ENCODE results near the gene RXRA. TPM values are rescaled to one million over a fixed set of nuclear protein-coding genes. Genes with fewer than 3 reads are reported as not detected.
A peak's percentile ranks its signal among the peaks of the same experiment; 100 is the strongest.

RXRA gene
- polyA plus RNA-seq, 1 donor from 2014 or later: 0.80 TPM

- no peaks in the 10 kb centered on the region for H3K9me3 Mint-ChIP-seq
- H3K36me3 Mint-ChIP-seq: no peaks in the 10 kb centered on the region
- no peak overlapping the region for H3K27ac Mint-ChIP-seq
- no peaks in the 10 kb centered on the region for H3K27me3 Mint-ChIP-seq
- H3K4me3 Mint-ChIP-seq: no peak overlapping the region
- H3K4me1 Mint-ChIP-seq: peaks cover 0 to 2% (median 0%) of the 10 kb centered on the region in 3 donors
Observed at GRCh38 chr9:134365115-134365596, 38.9 kb downstream of the RXRA start.

GRCh38 chr9:134365791-134366222 lies 39.6 kb downstream of the RXRA start:
- Mint-ChIP-seq H3K4me1 (peaks cover 0 to 2% (median 0%) of the 10 kb centered on the region in 3 donors), H3K9me3 (no peaks in the 10 kb centered on the region), H3K36me3 (no peaks in the 10 kb centered on the region), H3K27me3 (no peaks in the 10 kb centered on the region), H3K4me3 (no peak overlapping the region), H3K27ac (no peak overlapping the region)

GRCh38 chr9:134366223-134367031 lies 40.2 kb downstream of the RXRA start:
- Mint-ChIP-seq H3K27me3 (no peaks in the 10 kb centered on the region), H3K27ac (no peak overlapping the region), H3K9me3 (no peaks in the 10 kb centered on the region), H3K36me3 (no peaks in the 10 kb centered on the region), H3K4me3 (no peak overlapping the region), H3K4me1 (peaks cover 0 to 2% (median 0%) of the 10 kb centered on the region in 3 donors)

GRCh38 chr9:134367061-134367460 lies 40.8 kb downstream of the RXRA start:
- Mint-ChIP-seq H3K4me1 (peaks cover 0 to 2% (median 0%) of the 10 kb centered on the region in 3 donors), H3K36me3 (peaks cover 2% of the 10 kb centered on the region), H3K27me3 (no peaks in the 10 kb centered on the region), H3K9me3 (no peaks in the 10 kb centered on the region), H3K27ac (peak overlapping the region in 1 of 3 donors; percentile 34), H3K4me3 (no peak overlapping the region)

- Mint-ChIP-seq H3K4me3 (no peak overlapping the region), H3K36me3 (peaks cover 2% of the 10 kb centered on the region), H3K4me1 (peaks cover 0 to 2% (median 0%) of the 10 kb centered on the region in 3 donors), H3K9me3 (no peaks in the 10 kb centered on the region), H3K27ac (no peak overlapping the region), H3K27me3 (no peaks in the 10 kb centered on the region)
Observed at GRCh38 chr9:134367791-134368490, 41.7 kb downstream of the RXRA start.

GRCh38 chr9:134368571-134368970 lies 42.3 kb downstream of the RXRA start:
- H3K4me1 Mint-ChIP-seq: peaks cover 0 to 2% (median 0%) of the 10 kb centered on the region in 3 donors
- no peaks in the 10 kb centered on the region for H3K9me3 Mint-ChIP-seq
- H3K27me3 Mint-ChIP-seq: no peaks in the 10 kb centered on the region
- peaks cover 2% of the 10 kb centered on the region for H3K36me3 Mint-ChIP-seq
- no peak overlapping the region for H3K4me3 Mint-ChIP-seq
- no peak overlapping the region for H3K27ac Mint-ChIP-seq

GRCh38 chr9:134369416-134370212 lies 43.4 kb downstream of the RXRA start:
- no peaks in the 10 kb centered on the region for H3K9me3 Mint-ChIP-seq
- H3K27ac Mint-ChIP-seq: no peak overlapping the region
- H3K36me3 Mint-ChIP-seq: peaks cover 2% of the 10 kb centered on the region
- peaks cover 0 to 2% (median 0%) of the 10 kb centered on the region in 3 donors for H3K4me1 Mint-ChIP-seq
- H3K4me3 Mint-ChIP-seq: no peak overlapping the region
- H3K27me3 Mint-ChIP-seq: no peaks in the 10 kb centered on the region

- H3K36me3 Mint-ChIP-seq: peaks cover 3% of the 10 kb centered on the region
- H3K4me1 Mint-ChIP-seq: peaks cover 0 to 6% (median 3%) of the 10 kb centered on the region in 3 donors
- no peaks in the 10 kb centered on the region for H3K9me3 Mint-ChIP-seq
- no peaks in the 10 kb centered on the region for H3K27me3 Mint-ChIP-seq
- no peak overlapping the region for H3K27ac Mint-ChIP-seq
- H3K4me3 Mint-ChIP-seq: no peak overlapping the region
Observed at GRCh38 chr9:134370213-134370492, 43.9 kb downstream of the RXRA start.

- Mint-ChIP-seq H3K9me3 (no peaks in the 10 kb centered on the region), H3K4me1 (peaks cover 0 to 6% (median 3%) of the 10 kb centered on the region in 3 donors)
Observed at GRCh38 chr9:134370638-134371037, 44.4 kb downstream of the RXRA start.

GRCh38 chr9:134371731-134372130 lies 45.5 kb downstream of the RXRA start:
- Mint-ChIP-seq H3K4me3 (no peak overlapping the region), H3K9me3 (no peaks in the 10 kb centered on the region), H3K4me1 (peaks cover 0 to 8% (median 3%) of the 10 kb centered on the region in 3 donors), H3K27ac (no peak overlapping the region), H3K27me3 (no peaks in the 10 kb centered on the region), H3K36me3 (peaks cover 6% of the 10 kb centered on the region)

More at GRCh38 chr9:134370638-134371037, 44.4 kb downstream of the RXRA start:
- Mint-ChIP-seq H3K27me3 (no peaks in the 10 kb centered on the region), H3K36me3 (peaks cover 3% of the 10 kb centered on the region), H3K4me3 (no peak overlapping the region), H3K27ac (no peak overlapping the region)

- H3K4me3 Mint-ChIP-seq: no peak overlapping the region
- H3K36me3 Mint-ChIP-seq: peaks cover 6% of the 10 kb centered on the region
- peaks cover 0 to 8% (median 3%) of the 10 kb centered on the region in 3 donors for H3K4me1 Mint-ChIP-seq
- H3K27me3 Mint-ChIP-seq: no peaks in the 10 kb centered on the region
- H3K9me3 Mint-ChIP-seq: no peaks in the 10 kb centered on the region
- H3K27ac Mint-ChIP-seq: peak overlapping the region in 1 of 3 donors; percentile 77
Observed at GRCh38 chr9:134372581-134373267, 46.5 kb downstream of the RXRA start.

- peaks cover 6% of the 10 kb centered on the region for H3K36me3 Mint-ChIP-seq
- no peaks in the 10 kb centered on the region for H3K27me3 Mint-ChIP-seq
- H3K9me3 Mint-ChIP-seq: no peaks in the 10 kb centered on the region
- H3K27ac Mint-ChIP-seq: peak overlapping the region in 1 of 3 donors; percentile 77
- H3K4me1 Mint-ChIP-seq: peaks cover 0 to 8% (median 3%) of the 10 kb centered on the region in 3 donors
- no peak overlapping the region for H3K4me3 Mint-ChIP-seq
Observed at GRCh38 chr9:134373269-134373668, 47.0 kb downstream of the RXRA start.

- H3K4me1 Mint-ChIP-seq: peaks cover 0 to 7% (median 3%) of the 10 kb centered on the region in 3 donors
- H3K27ac Mint-ChIP-seq: no peak overlapping the region
- no peaks in the 10 kb centered on the region for H3K9me3 Mint-ChIP-seq
- no peak overlapping the region for H3K4me3 Mint-ChIP-seq
- H3K27me3 Mint-ChIP-seq: no peaks in the 10 kb centered on the region
- peaks cover 6% of the 10 kb centered on the region for H3K36me3 Mint-ChIP-seq
Observed at GRCh38 chr9:134373953-134374300, 47.7 kb downstream of the RXRA start.

GRCh38 chr9:134374301-134375010 lies 48.2 kb downstream of the RXRA start:
- Mint-ChIP-seq H3K27me3 (no peaks in the 10 kb centered on the region), H3K4me3 (no peak overlapping the region), H3K27ac (peak overlapping the region in 1 of 3 donors; percentile 23), H3K4me1 (peaks cover 0 to 7% (median 3%) of the 10 kb centered on the region in 3 donors), H3K36me3 (peaks cover 6% of the 10 kb centered on the region), H3K9me3 (no peaks in the 10 kb centered on the region)

Data from IgD-negative memory B cell (primary cell).